ENCODE data around the gene RBM5.
A peak's percentile ranks its signal among the peaks of the same experiment; 100 is the strongest.

Gene RBM5

DNA sequence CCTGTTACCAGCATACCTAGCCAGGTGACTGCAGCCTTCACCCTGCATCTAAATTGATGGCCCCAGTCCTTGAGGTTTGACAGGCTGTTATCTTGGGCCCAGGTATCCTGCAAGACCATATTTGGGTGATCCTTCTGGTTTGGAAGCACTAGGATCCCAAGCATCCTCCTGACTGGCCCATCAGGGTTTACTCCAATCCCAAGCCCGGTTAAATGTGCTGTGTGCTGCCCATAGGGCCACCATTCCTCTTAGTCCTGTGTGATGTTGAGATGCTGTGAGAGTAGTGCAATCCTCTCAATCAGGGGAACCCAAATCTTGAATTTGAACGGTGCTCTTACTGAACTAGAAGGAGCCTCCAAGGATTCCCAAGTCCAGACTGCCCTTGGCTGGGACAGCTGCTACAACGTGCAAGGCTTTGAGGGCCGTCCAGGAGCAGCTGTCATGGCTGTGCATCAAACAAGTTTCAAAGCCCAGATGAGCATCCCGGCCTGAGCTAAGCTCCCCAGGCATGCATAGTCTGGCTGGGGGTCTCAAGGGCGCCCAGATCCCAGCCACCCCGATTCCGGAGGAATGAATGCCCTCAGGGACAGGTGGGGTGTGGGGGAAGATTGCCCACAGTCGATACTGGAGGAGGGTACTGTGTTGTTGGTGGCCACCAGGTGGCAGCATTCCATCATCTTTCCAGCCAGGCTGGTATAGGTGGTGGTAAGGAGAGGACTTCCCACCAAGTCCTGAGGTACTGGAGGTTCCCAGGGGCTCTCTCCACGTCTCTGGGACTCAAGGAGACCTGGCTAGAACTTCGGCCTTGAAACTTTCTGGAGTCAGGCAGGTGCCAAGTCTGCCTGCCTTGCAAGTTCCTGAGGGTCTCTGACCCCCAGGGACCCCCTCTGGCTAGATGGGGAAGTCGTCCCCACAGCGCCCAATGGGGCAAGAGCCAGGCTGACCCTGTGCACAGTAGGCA is 32.6 kb downstream of the RBM5 start:
- no peaks in the 10 kb centered on the region for H3K36me3 ChIP-seq (ENCODE audit: insufficient read depth)
- H3K4me1 ChIP-seq (ENCODE audit: low read depth, poor library complexity, severe bottlenecking): no peaks in the 10 kb centered on the region
- TF ChIP-seq, protein P1, sequence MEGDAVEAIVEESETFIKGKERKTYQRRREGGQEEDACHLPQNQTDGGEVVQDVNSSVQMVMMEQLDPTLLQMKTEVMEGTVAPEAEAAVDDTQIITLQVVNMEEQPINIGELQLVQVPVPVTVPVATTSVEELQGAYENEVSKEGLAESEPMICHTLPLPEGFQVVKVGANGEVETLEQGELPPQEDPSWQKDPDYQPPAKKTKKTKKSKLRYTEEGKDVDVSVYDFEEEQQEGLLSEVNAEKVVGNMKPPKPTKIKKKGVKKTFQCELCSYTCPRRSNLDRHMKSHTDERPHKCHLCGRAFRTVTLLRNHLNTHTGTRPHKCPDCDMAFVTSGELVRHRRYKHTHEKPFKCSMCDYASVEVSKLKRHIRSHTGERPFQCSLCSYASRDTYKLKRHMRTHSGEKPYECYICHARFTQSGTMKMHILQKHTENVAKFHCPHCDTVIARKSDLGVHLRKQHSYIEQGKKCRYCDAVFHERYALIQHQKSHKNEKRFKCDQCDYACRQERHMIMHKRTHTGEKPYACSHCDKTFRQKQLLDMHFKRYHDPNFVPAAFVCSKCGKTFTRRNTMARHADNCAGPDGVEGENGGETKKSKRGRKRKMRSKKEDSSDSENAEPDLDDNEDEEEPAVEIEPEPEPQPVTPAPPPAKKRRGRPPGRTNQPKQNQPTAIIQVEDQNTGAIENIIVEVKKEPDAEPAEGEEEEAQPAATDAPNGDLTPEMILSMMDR (conservative IDR thresholded peaks at IDR 0.05; ENCODE audit: low read depth, low read length): peak; percentile 69
- H3K79me2 ChIP-seq (ENCODE audit: insufficient read depth, low read depth): no peaks in the 10 kb centered on the region
- H3K27ac ChIP-seq: no peak overlapping the region
- H3K27me3 ChIP-seq (ENCODE audit: insufficient read depth, low read depth): no peaks in the 10 kb centered on the region
- H3K9ac ChIP-seq: no peak overlapping the region
- H4K20me1 ChIP-seq (ENCODE audit: insufficient read depth): no peaks in the 10 kb centered on the region
- H2AFZ ChIP-seq (ENCODE audit: low read depth): no peak overlapping the region
- no peak overlapping the region for H3K4me2 ChIP-seq
- H3K4me3 ChIP-seq (IDR thresholded peaks at IDR 0.05; ENCODE audit: insufficient read depth, low read depth, low read length): no peak overlapping the region

DNA sequence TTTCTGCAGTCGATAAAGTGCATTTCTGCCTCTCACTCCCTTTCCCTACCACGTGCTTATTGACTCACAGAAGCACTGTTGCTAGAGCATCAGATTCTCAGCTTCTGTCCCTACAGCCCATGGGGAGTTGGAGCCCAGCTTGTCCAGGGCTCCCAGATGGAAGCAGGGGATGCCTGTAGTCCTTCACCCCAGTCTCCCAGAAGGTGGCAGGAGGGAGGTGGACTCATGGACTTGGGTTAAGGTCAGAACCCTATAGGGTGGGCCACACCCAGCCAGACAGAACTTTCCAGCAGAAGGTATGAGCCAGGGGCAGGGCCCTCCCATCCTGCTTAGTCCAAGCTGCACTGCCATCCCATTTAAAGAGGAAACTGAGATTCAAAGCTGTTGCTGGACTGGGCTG is 33.4 kb downstream of the RBM5 start:
- Histone ChIP-seq H3K9ac (no peak overlapping the region), H3K27ac (no peak overlapping the region), H3K36me3 (ENCODE audit: insufficient read depth) (no peaks in the 10 kb centered on the region), H2AFZ (ENCODE audit: low read depth) (no peak overlapping the region), H3K4me1 (ENCODE audit: low read depth, poor library complexity, severe bottlenecking) (no peaks in the 10 kb centered on the region), H4K20me1 (ENCODE audit: insufficient read depth) (no peaks in the 10 kb centered on the region), H3K27me3 (ENCODE audit: insufficient read depth, low read depth) (no peaks in the 10 kb centered on the region), H3K4me2 (no peak overlapping the region), H3K79me2 (ENCODE audit: insufficient read depth, low read depth) (no peaks in the 10 kb centered on the region), H3K4me3 (IDR thresholded peaks at IDR 0.05; ENCODE audit: insufficient read depth, low read depth, low read length) (no peak overlapping the region)
- TF ChIP-seq, protein P1 (conservative IDR thresholded peaks at IDR 0.05; ENCODE audit: low read depth, low read length): no peak

GRCh38 chr3:50122661-50123391 is 34.1 kb downstream of the RBM5 start:
- H3K4me3 ChIP-seq (IDR thresholded peaks at IDR 0.05; ENCODE audit: insufficient read depth, low read depth, low read length): no peak overlapping the region
- H3K4me1 ChIP-seq (ENCODE audit: low read depth, poor library complexity, severe bottlenecking): no peaks in the 10 kb centered on the region
- H3K79me2 ChIP-seq (ENCODE audit: insufficient read depth, low read depth): no peaks in the 10 kb centered on the region
- TF ChIP-seq, protein P1 (conservative IDR thresholded peaks at IDR 0.05; ENCODE audit: low read depth, low read length): no peak
- H2AFZ ChIP-seq (ENCODE audit: low read depth): no peak overlapping the region
- no peaks in the 10 kb centered on the region for H3K27me3 ChIP-seq (ENCODE audit: insufficient read depth, low read depth)
- H3K36me3 ChIP-seq (ENCODE audit: insufficient read depth): no peaks in the 10 kb centered on the region
- no peak overlapping the region for H3K9ac ChIP-seq
- H3K27ac ChIP-seq: no peak overlapping the region
- H4K20me1 ChIP-seq (ENCODE audit: insufficient read depth): no peaks in the 10 kb centered on the region
- H3K4me2 ChIP-seq: no peak overlapping the region

DNA sequence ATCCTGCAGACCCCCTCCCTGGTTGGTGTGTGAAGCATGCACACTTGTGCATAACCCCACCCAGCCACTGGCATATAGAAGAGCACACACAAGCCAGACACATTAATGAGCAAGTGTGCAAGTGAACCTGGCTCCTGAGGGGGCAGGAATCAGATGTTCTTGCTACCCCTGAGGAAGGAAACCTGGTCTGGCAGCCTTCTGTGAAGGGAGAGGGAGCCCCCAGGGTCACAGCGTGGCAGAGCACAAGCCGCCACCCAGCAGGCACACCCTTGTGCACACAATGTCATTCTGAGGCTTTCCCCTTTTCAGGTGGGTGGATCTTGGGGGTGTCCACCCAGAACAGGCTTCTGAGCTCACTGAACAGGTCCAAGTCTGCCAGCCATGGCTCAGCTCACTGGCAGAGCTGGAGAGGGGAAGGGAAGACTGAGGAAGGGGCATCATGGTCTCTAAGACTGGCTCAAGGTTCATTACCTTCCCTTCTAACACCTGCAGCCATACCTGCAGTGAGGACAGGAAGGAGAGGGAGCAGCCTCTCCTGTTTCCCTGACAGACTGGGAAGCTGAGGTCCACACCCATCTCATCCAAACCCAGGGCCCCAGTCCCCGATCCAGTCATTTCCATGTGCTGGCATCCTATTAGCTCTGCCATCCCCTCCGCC is 34.8 kb downstream of the RBM5 start:
- Histone ChIP-seq H3K9ac (no peak overlapping the region), H3K4me3 (IDR thresholded peaks at IDR 0.05; ENCODE audit: insufficient read depth, low read depth, low read length) (no peak overlapping the region), H3K27me3 (ENCODE audit: insufficient read depth, low read depth) (no peaks in the 10 kb centered on the region), H3K4me2 (no peak overlapping the region), H3K4me1 (ENCODE audit: low read depth, poor library complexity, severe bottlenecking) (no peaks in the 10 kb centered on the region), H3K79me2 (ENCODE audit: insufficient read depth, low read depth) (no peaks in the 10 kb centered on the region), H3K36me3 (ENCODE audit: insufficient read depth) (no peaks in the 10 kb centered on the region), H4K20me1 (ENCODE audit: insufficient read depth) (no peaks in the 10 kb centered on the region), H2AFZ (ENCODE audit: low read depth) (no peak overlapping the region), H3K27ac (no peak overlapping the region)
- TF ChIP-seq, protein P1 (conservative IDR thresholded peaks at IDR 0.05; ENCODE audit: low read depth, low read length): no peak

All from KMS-11 (cell line).